Measurements from ENCODE around the gene IGF2BP1. TPM values are rescaled to one million over a fixed set of nuclear protein-coding genes. Genes with fewer than 3 reads are reported as not detected.

IGF2BP1 gene
- total and polyA plus RNA-seq, 2 of the 8 experiments (the other 6 are each of a cell fraction or from before 2014, with no cell fraction given), result 41.6 to 513 TPM

DNA sequence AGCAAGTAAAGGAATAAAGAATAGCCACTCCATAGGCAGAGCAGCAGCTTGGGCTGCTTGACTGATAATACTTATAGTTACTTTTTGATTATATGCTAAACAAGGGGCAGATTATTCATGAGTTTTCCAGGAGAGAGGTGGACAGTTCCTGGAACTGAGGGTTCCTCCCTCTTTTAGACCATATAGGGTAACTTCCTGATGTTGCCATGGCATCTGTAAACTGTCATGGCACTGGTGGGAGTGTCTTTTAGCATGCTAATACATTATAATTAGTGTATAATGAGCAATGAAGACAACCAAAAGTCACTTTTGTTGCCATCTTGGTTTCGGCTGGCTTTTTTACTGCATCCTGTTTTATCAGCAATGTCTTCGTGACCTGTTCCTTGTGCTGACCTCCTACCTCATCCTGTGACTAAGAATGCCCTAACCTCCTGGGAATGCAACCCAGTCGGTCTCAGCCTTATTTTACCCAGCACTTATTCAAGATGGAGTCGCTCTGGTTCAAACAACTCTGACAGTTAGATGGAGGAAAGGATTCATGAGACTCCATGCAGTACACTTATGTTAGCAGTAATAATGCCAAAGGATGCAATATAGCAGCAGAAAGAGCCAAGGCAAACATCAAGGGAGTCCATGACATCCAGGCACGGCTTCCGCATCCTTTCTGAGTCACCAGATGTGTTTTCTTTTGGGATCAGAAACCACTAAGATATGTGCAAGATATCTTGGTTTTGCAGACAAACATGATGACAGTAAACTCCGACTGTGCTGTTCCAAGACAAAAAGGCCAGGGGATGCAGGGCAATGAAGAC, 79.6 kb downstream of the IGF2BP1 start (continued):
- TF ChIP-seq RNF2 (IDR thresholded peaks at IDR 0.05; ENCODE audit: borderline replicate concordance, low read depth, low read length, missing control alignments, poor library complexity, severe bottlenecking), result no peak
- TF ChIP-seq ZNF274 (IDR thresholded peaks at IDR 0.05; ENCODE audit: borderline replicate concordance, extremely low read depth, low read length), result no peak
- no peak for TF ChIP-seq ATF2 (IDR thresholded peaks at IDR 0.05; ENCODE audit: low read length)
- no peak for TF ChIP-seq NRF1 (IDR thresholded peaks at IDR 0.05; ENCODE audit: low read depth, low read length)
- TF ChIP-seq, protein P1, sequence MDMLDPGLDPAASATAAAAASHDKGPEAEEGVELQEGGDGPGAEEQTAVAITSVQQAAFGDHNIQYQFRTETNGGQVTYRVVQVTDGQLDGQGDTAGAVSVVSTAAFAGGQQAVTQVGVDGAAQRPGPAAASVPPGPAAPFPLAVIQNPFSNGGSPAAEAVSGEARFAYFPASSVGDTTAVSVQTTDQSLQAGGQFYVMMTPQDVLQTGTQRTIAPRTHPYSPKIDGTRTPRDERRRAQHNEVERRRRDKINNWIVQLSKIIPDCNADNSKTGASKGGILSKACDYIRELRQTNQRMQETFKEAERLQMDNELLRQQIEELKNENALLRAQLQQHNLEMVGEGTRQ (IDR thresholded peaks at IDR 0.05; ENCODE audit: low read length), result no peak
- no peak for TF ChIP-seq BACH1 (IDR thresholded peaks at IDR 0.05; ENCODE audit: low read length)
